ENCODE results near the gene TGFB1. TPM values are rescaled to one million over a fixed set of nuclear protein-coding genes. Genes with fewer than 3 reads are reported as not detected.

Gene TGFB1
- polyA plus RNA-seq, 1 donor from 2014 or later, result not detected

DNA sequence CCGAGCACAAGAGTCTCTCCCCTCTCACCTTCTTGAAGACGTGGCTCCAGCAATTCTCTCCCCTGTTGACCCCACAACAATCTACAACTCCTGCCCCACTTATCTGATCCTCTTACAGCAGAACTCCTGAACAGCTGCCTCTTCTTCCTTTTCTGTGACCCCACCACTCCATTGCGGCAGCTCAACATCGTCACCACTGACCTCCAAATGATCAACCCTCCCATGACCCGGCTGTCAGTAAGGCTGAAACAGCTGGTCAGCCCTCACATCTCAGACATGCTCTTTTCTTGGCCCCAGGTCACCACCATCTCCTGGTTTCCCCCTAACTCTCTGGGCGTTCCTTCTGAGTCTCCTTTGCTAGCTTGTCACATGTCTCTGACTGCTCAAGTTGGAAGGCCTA lies 41.6 kb upstream of the TGFB1 start:
- Histone ChIP-seq H3K27me3 (ENCODE audit: insufficient read depth, low read depth, low read length) (no peaks in the 10 kb centered on the region), H4K20me1 (ENCODE audit: insufficient read depth) (no peaks in the 10 kb centered on the region), H3K4me3 (ENCODE audit: low read length) (no peak overlapping the region), H3F3A (ENCODE audit: insufficient read depth, low read length, poor library complexity, severe bottlenecking) (no peaks in the 10 kb centered on the region), H3K36me3 (ENCODE audit: insufficient read depth, low read length) (no peaks in the 10 kb centered on the region), H3K4me2 (ENCODE audit: low read length) (no peak overlapping the region), H3K9me3 (ENCODE audit: low read length) (no peaks in the 10 kb centered on the region), H2AFZ (ENCODE audit: low read depth, low read length) (no peak overlapping the region), H3K9ac (ENCODE audit: low read length) (no peak overlapping the region), H3K27ac (ENCODE audit: low read length) (no peak overlapping the region), H3K9me2 (ENCODE audit: insufficient read depth, low read length) (no peaks in the 10 kb centered on the region), H3K79me2 (replicated peaks; ENCODE audit: insufficient read depth, low read length) (peaks cover 16% of the 10 kb centered on the region)
- TF ChIP-seq, protein P1, sequence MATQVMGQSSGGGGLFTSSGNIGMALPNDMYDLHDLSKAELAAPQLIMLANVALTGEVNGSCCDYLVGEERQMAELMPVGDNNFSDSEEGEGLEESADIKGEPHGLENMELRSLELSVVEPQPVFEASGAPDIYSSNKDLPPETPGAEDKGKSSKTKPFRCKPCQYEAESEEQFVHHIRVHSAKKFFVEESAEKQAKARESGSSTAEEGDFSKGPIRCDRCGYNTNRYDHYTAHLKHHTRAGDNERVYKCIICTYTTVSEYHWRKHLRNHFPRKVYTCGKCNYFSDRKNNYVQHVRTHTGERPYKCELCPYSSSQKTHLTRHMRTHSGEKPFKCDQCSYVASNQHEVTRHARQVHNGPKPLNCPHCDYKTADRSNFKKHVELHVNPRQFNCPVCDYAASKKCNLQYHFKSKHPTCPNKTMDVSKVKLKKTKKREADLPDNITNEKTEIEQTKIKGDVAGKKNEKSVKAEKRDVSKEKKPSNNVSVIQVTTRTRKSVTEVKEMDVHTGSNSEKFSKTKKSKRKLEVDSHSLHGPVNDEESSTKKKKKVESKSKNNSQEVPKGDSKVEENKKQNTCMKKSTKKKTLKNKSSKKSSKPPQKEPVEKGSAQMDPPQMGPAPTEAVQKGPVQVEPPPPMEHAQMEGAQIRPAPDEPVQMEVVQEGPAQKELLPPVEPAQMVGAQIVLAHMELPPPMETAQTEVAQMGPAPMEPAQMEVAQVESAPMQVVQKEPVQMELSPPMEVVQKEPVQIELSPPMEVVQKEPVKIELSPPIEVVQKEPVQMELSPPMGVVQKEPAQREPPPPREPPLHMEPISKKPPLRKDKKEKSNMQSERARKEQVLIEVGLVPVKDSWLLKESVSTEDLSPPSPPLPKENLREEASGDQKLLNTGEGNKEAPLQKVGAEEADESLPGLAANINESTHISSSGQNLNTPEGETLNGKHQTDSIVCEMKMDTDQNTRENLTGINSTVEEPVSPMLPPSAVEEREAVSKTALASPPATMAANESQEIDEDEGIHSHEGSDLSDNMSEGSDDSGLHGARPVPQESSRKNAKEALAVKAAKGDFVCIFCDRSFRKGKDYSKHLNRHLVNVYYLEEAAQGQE (IDR thresholded peaks at IDR 0.05; ENCODE audit: borderline replicate concordance), result no peak
- TF ChIP-seq EP300 (conservative IDR thresholded peaks at IDR 0.05; ENCODE audit: poor library complexity, severe bottlenecking) (no peak), TAF1 (IDR thresholded peaks at IDR 0.05; ENCODE audit: low read depth) (no peak), POLR2AphosphoS5 (IDR thresholded peaks at IDR 0.05) (no peak), SMC3 (conservative IDR thresholded peaks at IDR 0.05; ENCODE audit: poor library complexity) (no peak), MXI1 (conservative IDR thresholded peaks at IDR 0.05; ENCODE audit: poor library complexity, severe bottlenecking) (no peak), EZH2 (IDR thresholded peaks at IDR 0.05; ENCODE audit: borderline replicate concordance, insufficient read depth, low read length, poor library complexity, severe bottlenecking) (no peak), RAD21 (conservative IDR thresholded peaks at IDR 0.05) (no peak)
- TF ChIP-seq, protein P2, sequence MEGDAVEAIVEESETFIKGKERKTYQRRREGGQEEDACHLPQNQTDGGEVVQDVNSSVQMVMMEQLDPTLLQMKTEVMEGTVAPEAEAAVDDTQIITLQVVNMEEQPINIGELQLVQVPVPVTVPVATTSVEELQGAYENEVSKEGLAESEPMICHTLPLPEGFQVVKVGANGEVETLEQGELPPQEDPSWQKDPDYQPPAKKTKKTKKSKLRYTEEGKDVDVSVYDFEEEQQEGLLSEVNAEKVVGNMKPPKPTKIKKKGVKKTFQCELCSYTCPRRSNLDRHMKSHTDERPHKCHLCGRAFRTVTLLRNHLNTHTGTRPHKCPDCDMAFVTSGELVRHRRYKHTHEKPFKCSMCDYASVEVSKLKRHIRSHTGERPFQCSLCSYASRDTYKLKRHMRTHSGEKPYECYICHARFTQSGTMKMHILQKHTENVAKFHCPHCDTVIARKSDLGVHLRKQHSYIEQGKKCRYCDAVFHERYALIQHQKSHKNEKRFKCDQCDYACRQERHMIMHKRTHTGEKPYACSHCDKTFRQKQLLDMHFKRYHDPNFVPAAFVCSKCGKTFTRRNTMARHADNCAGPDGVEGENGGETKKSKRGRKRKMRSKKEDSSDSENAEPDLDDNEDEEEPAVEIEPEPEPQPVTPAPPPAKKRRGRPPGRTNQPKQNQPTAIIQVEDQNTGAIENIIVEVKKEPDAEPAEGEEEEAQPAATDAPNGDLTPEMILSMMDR (IDR thresholded peaks at IDR 0.05; ENCODE audit: poor library complexity, severe bottlenecking), result no peak

DNA sequence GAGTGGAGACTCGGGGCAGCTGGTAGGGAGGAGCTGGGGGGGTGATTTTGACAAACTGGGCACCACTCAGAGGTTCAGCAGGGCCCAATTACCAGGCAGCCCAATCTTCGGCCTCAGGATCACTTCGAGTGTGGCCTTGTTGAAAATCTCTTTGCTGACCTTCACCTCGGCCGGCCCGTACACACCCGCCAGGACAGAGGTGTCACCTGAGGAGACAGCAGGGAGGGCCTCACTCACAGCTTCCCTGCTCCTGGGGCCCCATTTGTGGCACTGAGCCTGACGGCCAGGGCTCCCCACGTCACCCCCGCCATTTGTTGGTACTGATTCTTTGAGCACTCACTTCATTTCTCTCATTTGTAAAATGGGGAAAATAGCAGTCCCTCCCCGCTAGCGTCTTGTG lies 39.1 kb upstream of the TGFB1 start:
- no peak overlapping the region for H2AFZ ChIP-seq (ENCODE audit: low read depth, low read length)
- no peak overlapping the region for H3K9ac ChIP-seq (ENCODE audit: low read length)
- H3K36me3 ChIP-seq (ENCODE audit: insufficient read depth, low read length), result no peaks in the 10 kb centered on the region

More for the DNA sequence above, 39.1 kb upstream of the TGFB1 start:
- Histone ChIP-seq H3K27ac (ENCODE audit: low read length) (no peak overlapping the region), H3K4me3 (ENCODE audit: low read length) (no peak overlapping the region), H4K20me1 (ENCODE audit: insufficient read depth) (no peaks in the 10 kb centered on the region), H3K27me3 (ENCODE audit: insufficient read depth, low read depth, low read length) (no peaks in the 10 kb centered on the region), H3F3A (ENCODE audit: insufficient read depth, low read length, poor library complexity, severe bottlenecking) (no peaks in the 10 kb centered on the region), H3K4me2 (ENCODE audit: low read length) (no peak overlapping the region), H3K9me3 (ENCODE audit: low read length) (no peaks in the 10 kb centered on the region), H3K79me2 (replicated peaks; ENCODE audit: insufficient read depth, low read length) (peaks cover 3% of the 10 kb centered on the region), H3K9me2 (ENCODE audit: insufficient read depth, low read length) (no peaks in the 10 kb centered on the region)
- no peak for TF ChIP-seq SMC3 (conservative IDR thresholded peaks at IDR 0.05; ENCODE audit: poor library complexity)
- no peak for TF ChIP-seq MXI1 (conservative IDR thresholded peaks at IDR 0.05; ENCODE audit: poor library complexity, severe bottlenecking)
- TF ChIP-seq, protein P1 (IDR thresholded peaks at IDR 0.05; ENCODE audit: borderline replicate concordance), result no peak
- TF ChIP-seq TAF1 (IDR thresholded peaks at IDR 0.05; ENCODE audit: low read depth), result no peak

Data from neural cell (in vitro differentiated cells).